Amygdala (tissue), 56 donors: ENCODE data around the gene TSHZ3.

Source experiments
- DNase-seq, 56 donors: peaks; one replicate each; lab custom pipeline; 2025; lab: John Stamatoyannopoulos, UW

Gene TSHZ3

DNA sequence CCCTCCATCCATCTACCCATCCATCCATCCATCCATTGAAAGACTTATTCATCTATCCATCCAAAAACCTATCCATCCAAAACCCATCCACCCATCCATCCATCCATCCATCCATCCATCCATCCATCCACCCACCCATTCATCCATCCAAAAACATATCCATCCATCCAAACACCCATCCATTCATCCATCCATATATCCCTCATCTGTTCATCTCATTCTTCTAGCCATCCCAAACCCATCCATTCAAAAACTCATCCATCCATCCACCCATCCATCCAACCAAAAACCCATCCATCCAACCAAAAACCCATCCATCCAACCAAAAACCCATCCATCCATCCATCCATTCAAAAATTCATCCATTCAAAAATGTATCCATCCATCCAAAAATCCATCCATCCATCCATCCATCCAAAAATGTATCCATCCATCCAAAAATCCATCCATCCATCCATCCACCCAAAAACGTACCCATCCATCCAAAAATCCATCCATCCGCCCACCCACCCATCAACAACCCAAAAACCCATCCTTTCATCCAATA lies 56.5 kb downstream of the TSHZ3 start:
- DNase-seq = no peak

DNA sequence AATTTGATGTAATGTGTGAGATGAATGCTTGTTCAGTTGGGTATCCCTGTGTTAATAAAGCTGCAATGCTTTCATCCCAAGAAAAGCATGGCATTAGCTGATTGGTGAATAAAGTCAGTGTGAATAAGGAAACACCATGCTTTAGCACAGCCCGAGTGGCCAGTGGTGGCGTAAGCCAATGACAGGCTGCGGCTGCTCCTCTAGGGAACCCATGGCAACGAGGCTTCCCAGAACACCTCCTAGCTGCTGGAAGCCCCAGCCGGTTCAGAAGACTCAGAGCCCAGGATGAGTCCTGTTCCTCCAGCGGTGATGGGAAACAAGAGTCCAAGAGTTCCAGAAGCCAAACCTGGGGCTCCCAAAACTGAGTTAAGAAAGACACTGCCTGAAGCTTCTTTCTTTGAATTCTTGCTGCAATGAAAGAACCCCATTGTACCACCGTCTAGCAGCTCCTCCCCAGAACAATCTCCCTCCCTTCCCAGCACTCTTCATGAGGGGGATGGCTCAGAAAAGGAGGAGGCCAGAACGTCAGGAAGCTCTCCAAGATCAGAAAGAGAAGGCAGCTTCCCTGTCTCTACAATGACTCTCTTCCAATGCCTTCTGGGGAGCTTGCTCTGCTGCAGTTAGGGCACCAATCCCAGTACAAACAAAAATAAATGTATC lies 58.2 kb downstream of the TSHZ3 start:
- peak in 3 of 56 donors; percentile 2 to 11 (median 9) for DNase-seq

DNA sequence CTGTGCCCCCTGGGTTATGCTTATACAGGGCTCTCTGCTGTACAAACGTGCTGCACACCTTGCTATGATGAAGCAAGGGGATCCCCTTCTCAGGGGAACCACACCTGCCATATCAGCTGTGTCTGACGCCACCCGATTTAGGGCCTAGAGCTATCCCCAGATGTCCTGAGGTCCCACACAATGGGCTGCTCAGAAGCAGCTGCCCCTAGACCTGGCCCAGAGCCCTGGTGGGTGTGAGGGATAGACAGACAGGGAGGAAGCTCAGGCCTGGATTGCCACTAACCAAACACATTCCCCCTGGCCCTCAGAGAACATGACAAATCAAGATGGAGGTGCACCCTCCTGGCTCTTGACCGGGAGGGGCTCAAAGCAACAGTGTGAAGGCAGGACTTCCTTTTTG lies 59.3 kb downstream of the TSHZ3 start:
- no peak for DNase-seq

DNA sequence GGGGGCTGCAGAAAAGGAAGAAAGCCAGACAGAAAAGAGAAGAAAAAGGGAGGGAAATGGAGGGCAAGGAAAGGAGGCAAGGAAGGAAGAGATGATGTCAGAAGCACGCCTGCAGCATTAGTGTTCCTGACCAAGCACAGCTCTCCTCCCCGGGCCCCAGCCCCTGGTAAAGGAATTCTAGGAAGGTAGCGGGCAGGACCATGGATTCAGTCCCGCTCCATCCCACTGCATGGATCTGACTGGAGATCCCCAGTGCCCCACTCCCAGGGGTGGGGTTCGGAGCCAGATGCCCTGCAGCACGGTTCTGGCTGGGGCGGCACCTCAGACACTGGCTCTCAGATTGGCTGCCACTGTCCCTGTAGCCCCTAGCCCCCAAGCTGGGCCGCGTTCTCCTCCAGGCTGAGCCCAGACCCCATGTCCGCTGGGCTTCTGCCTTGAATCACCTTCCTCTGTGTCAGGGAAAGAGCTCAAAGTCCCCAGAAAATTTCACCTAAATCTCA lies 59.8 kb downstream of the TSHZ3 start:
- DNase-seq = no peak

GRCh38 chr19:31286491-31286890 lies 62.7 kb downstream of the TSHZ3 start:
- no peak for DNase-seq

- no peak for DNase-seq
Measured at GRCh38 chr19:31285744-31286143, 63.5 kb downstream of the TSHZ3 start.

DNA sequence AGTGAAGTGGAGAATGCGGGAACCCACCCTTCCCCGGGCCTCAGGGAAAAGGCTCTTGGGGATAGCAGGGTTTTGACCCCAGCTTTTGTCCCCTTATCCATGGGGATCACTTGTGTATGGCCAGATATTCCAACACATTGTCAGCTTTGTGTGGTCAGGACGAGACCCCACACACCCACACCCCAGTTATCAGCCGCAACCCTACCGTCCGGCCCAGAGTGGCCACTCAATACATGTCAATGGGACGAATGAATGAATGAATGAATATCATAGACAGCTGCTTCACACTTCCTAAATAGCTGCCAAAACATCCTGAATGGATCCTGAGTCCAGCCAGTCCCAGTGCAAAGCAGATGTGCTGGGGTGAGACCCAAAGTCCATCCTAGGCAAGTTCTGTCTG lies 64.6 kb downstream of the TSHZ3 start:
- DNase-seq = no peak

DNA sequence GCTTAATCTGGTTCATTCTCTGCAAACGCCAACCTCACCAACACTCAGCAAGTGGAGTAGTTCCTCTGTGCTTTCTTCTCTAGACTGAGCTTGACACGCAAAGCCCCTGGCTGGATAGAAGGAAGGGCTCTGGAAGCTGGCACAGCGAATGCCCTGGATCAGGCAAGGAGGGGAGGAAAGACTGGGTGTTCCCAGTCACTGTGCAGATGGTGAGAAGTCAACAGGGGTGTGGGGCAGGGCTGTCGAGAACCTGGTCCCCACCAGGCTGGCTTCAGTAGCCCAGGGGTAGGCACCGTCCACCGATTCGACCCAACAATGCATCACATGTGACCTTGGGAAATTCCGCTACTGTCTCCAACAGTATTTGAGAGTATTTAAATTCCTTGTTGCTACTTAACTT lies 65.5 kb downstream of the TSHZ3 start:
- no peak for DNase-seq

GRCh38 chr19:31282346-31282745 lies 66.9 kb downstream of the TSHZ3 start:
- DNase-seq = no peak

GRCh38 chr19:31280287-31281006 lies 68.8 kb downstream of the TSHZ3 start:
- no peak for DNase-seq

- DNase-seq = no peak
Measured at GRCh38 chr19:31279436-31279765, 69.8 kb downstream of the TSHZ3 start.

DNA sequence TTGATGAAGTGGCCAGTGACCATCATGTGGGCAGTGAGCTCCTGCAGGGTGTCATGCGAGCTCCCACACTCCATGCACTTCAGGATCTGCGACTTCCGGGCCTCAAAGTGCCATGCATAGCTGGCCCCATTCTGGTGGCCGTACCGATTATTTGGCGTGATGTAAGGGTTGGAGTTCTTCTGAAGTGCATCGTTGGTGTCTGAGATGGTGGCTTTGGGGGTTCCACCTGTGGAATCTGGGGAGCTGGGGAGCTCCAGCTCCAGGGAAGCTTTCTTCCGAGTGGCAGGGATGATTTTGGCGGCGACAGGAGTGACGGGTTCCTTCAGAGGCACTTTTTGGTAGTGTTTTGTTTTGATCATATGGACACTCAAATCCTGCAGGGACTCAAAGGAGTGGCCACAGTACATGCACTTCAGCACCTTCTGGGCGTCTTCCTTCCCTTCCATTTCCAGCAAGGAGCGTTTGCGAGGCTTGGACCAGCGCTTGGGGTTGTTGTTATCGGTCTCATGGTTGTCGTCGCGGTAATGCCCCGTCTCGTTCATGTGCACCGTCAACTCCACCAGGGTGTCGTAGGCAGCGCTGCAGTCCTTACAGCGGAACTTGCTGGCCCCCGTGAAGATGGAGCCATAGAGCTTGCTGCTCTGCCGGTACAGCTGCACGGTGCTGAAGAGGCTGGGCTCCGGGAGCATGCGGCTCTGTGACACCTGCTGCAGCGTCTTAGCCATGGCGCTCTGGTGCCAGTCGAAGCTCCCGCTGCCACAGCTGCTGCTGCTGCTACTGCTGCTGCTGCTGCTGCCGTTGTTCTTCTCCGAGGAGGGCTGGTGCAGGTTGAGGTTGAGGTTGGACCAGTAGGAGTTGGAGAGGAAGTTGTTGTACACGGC lies 70.4 kb downstream of the TSHZ3 start:
- DNase-seq = no peak

GRCh38 chr19:31277516-31277915 lies 71.7 kb downstream of the TSHZ3 start:
- no peak for DNase-seq

DNA sequence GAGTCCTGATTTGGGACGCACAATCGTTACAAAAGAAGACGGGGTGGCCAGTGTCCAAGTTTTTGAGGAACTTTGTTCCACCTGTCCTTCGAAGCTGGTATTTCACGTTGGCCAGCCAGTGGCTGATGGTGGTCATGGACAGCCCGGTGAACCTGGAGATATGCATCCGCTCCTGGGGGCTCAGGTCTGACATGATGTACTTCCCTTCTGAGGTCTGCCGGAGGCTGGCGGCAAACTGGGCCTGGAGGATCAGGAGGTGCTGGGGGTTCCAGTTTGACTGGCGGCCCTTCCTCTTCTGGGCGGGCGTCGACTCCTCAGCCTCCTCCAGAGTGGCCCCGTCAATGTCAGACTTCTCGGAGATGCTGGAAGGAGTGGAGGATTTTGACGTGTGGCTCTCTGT lies 72.4 kb downstream of the TSHZ3 start:
- no peak for DNase-seq

DNA sequence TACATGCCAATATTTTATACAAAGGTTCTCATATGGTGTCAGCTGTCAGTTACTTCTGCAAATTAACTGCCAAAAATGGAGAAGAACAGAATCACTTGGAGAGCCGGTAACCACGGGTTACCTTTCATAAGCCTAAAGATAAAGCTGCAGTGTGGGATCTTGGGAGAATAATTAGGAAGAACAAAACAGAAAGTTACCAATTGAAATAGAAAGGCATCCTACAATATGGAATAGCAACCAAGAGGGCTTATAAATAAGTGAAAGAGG lies 74.2 kb downstream of the TSHZ3 start:
- DNase-seq = no peak

- DNase-seq = peak in 4 of 56 donors; percentile 6 to 18 (median 10)
Measured at GRCh38 chr19:31274251-31275067, 74.8 kb downstream of the TSHZ3 start.

DNA sequence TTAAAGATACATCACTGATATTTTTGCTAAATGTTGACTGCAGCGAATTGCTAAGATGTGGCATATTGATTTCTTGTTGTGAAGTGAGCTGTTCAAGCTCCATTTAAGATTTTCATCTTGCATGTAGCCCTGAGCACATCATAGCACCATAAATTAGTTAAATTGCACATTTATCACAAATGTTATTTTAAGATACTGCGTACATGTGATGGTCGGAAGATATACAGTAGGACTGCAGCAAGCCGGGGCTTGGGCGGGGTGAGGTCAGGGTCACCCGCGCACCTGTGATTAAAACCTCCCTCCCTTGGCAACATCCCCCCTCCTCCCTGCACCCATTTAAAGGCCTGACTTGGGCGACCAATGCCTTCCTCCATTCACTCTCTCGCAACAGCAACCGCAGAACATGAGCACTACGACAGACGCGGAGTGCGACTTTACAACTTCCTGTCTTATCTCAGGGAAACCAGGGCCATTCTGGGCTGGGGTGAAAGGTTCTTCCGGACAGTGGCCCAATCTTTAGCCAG lies 76.6 kb downstream of the TSHZ3 start:
- no peak for DNase-seq

- DNase-seq = no peak
Measured at GRCh38 chr19:31271306-31271911, 77.8 kb downstream of the TSHZ3 start.

- DNase-seq = no peak
Measured at GRCh38 chr19:31270897-31271296, 78.3 kb downstream of the TSHZ3 start.
